Fibroblast of gingiva (primary cell): ENCODE data around the gene CYSTM1.

Source experiments
- DNase-seq: peaks from one replicate; pipeline ENCODE4 v3.0.0-alpha.2; 2011; ENCODE audit warnings: low read depth

CYSTM1 gene, protein sequence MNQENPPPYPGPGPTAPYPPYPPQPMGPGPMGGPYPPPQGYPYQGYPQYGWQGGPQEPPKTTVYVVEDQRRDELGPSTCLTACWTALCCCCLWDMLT

DNA sequence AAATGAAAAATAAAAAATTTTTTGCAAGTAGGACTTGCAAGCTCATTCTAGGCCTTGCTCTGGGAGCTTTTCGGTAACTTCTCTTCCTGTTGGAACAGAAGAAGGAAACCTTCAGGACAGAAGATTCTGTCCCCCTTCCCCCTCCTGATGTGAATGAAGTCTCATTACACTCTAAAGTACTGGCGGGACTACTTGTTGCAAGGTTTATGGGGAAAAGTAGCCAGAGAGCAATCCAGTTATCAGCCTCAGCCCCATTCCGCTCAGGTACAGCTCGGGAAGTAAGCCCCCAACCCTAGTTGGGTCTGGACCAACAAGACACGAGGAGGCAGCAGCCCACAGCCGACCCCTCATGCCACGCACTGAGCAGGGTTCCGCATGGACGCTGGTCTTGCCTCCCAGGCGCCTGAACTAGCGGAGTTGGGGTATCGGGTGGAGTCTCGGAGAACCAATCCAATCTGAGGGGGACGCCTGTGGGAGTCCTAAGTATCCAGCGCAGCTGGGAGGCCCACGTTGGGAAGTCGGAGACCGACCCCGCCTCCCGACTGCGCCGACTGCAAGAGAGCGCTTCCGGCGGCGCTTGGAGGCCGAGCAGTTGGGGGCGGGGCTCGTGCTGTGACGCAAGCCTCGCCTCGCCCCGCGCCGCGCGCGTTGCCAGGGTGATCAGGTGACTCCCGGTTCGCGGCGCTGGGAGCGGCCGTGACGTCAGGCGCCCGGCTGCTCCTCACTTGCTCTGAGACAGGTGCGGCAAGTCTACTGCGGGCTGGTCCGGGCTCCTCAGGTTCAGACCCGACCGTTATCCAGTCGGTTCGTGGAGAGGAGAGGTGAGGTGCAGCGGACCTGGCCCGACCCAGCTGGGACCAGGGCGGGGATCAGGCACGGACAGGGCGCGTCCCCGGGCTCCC is at the start of gene CYSTM1:
Gene CYSTM1, plus strand, starts transcription at position 724 of the 902 bp plus-strand sequence. CDS start 19,278 bp downstream, outside the sequence.
- DNase-seq: peak; percentile 94

DNA sequence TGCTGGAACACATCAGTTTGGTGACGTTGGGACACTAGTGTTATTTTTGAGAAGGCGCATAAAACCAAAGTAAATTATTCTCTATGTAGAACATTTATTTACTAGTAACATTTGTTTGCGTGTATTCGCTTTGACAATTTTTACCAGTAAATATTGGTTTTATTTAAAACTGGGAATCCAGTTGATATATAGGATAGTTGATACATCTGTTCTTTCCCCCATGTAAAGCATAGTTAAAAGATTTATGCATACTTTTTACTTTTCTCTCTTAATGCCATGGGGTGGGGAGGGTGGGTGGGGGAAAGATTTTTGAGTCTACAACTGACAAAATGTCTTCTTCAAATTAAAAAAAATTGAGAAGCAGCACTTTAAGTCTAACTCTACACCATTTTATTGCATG is 49.4 kb upstream of the CYSTM1 start, which contains the start of gene IGIP:
Gene IGIP, plus strand, starts transcription at position 301 of the 400 bp plus-strand sequence. CDS start 2,540 bp downstream, outside the sequence.
- no peak for DNase-seq

DNA sequence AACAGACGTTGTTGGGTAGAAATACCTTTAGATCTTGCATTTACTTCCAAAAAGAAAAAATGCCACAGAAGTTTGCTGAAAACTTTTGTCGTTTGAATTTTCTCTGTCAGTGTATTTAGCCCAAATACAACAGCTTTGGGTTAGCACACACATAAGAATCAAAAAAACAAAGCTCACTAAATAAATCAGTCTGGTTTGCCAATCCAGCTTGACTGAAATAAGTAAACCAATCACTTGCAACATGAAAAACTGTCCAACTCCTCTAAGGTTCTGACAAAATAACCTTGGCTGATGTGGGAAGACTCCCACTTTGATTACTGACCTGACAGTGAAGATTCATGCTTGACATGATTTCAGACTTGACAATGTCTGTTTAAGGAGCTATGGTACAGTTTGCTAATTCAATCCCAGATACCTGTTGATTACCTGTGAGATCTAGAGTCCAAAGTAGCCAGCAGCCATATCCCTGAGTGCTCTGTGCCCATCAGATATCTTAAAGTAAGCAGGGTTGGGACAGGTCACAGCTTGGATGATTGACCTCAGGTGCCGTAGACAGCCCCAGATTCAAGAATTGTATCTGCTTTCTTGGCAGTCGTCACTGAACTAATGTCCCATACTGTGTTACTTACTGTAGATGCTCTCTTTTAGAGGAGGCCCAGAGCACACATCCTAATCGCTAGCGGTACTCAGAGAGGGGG is 48.5 kb upstream of the CYSTM1 start:
- DNase-seq: no peak

DNA sequence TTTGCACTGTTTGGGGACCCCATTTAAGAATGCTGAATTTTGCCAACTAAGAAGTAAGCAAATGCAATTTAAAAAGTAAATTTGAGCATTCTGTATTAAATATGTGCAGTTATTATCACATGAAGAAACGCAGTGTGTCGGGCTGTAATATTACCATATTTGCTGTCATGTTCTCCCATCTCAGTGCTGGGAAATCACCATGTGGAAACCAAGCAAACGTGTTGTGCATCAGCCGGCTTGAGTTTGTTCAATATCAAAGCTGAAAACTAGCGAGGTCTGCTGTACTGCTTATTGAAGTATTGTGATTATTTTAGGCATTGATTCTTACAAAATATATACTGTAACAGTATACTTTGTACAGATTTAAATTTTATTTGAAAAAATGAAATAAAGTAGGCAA is 46.6 kb upstream of the CYSTM1 start:
- DNase-seq: no peak

DNA sequence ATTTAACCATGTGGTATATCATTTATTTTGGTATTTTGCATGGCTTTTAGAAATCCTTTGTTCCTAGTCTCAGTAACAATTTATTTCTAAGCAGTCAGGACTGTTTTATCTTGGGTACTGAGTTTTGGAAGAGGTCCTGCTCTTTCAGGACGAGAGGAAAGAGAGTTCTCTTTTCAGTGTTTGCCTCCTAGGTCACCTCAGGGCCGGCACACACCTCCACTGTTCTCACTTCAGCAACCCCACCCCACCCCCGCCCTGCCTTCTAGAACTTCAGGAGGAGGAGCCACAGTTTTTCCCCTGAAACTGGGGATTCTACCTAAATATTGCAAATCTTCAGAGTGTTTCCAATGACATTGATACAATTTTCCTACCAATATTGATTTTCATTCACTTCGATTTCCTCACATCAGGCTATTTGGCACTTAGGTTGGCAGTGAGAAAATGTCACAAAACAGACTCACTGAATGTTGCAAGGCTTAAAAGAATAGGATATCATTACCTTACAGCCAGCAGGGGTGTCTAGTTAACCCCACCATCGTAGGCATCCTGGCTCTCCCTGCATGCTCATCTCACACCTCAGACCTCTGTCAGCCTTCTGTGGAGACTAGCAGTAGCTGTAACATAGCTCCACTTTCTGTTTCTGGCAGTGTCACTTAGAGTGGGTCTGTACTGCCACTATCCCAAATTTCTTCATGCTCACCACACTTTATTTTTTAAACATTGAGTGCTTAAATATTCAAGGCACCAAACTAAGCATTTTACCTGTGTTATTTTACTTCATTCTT is 43.8 kb upstream of the CYSTM1 start:
- DNase-seq: no peak

DNA sequence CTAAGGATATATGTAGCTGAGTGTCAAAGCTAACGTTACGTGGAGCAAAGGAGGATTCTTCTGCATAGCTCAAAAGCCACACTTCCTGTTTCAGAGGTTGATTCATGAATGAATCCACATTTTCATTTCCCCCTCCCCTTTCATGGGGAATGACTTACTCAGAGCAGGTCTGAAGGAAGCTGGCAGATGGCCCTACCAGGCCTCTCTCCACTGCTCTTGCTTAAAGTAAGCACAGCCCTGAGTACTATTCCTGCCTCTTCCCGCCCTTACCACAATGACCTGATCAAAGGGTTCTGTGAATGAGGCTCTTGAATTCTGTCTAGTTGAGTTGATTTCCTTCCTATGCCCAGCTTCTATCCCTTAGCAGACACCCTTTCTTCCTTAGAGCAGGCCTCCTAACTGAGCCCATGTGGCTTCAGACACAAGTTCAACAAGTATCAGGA is 43.0 kb upstream of the CYSTM1 start:
- peak; percentile 73 for DNase-seq

DNA sequence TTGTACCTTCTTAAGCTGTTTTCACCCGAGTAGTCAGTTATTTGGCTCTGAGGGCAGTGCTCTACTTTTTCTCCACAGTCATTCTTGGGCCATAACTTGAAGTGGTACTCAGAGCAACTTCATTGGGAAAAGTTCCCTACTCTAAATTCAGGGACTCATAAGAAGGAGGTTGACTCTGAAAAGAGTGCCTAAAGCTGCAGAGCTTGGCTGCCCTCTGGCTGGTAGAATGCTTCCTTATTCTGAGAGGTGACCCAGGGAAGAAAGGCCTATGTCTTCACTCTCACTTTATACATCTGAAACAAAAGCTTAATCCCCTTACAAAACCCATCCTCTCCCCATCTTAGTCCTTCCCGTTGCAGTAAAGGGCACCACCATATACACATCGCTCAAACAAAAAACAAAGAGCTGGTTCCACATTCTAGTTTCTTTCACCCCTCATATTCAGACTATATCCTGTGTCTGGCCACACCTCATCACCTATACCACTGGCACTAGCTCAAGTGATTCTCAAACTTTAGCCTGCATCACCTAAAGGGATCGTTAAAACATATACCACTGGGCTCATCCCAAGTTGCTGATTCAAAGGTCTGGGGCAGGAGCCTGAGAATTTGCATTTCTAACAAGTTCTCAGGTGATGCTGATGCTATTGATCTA is 41.3 kb upstream of the CYSTM1 start:
- no peak for DNase-seq

DNA sequence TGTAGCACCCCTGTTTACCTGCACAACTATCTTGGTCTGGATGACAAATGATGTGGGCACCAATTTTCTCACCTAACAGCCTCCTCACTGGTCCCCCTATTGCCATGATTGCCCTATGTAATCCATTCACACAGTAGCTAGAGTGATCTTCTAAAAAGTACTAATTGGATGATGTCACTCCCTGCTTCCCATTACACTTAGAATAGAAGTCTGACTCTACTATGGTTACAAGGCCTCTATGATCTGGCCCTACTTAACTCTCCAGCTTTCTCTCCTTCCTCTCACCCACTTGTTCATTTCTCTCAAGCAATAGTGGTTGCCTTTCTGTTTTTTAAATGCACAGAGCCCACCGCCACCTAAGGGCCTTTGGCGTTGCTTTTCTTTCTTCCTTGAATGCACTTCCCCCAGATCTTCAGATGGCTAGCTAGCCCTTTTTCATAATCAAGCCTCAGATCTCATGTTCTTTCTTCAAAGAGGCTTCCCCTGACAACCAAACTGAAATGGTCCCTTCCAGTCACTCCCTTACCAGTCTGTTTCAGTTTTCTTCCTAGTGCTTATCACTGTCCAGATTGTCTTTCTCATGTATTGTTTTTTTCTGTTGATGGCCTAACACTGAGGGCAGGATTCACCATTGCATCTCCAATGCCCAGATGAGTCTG is 40.6 kb upstream of the CYSTM1 start:
- no peak for DNase-seq

DNA sequence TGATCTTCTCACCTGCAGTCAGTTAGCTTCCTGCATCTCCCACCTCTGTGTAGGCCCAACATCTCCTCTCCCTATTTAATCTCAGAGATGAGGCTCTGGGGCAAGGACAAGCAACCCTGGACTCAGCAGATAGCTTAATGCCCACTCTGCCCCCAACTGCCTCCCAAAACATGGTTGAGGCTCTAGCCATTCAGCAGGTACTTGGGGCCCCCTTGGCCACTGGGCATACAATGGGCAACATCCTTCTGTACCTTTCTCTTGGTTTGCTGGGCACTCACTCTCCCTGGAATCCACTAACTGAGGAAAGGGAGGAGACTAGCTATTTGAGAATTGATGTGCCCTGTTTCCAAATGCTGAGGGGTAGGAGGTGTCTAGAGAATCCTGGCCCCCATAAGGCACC is 39.9 kb upstream of the CYSTM1 start:
- DNase-seq: no peak

DNA sequence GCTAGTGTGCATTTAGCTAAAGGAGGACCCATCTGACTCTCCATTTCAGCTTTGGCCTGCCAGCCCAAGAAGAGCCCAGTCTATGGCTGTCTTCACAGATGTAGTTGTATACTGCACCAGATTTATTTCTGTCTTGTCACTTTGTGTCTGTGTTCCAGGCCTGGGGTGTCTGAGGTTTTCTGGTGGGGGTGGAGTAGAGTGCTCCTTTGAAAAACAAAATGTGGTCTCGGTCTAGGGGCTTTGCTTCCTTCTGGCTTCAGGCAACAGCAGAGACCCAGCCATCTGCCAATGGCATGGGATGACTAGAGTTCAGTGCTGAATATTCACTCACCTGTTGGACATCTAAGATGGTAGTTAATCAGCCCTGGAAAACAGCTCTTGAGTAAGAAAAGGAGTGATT is 38.4 kb upstream of the CYSTM1 start:
- no peak for DNase-seq

DNA sequence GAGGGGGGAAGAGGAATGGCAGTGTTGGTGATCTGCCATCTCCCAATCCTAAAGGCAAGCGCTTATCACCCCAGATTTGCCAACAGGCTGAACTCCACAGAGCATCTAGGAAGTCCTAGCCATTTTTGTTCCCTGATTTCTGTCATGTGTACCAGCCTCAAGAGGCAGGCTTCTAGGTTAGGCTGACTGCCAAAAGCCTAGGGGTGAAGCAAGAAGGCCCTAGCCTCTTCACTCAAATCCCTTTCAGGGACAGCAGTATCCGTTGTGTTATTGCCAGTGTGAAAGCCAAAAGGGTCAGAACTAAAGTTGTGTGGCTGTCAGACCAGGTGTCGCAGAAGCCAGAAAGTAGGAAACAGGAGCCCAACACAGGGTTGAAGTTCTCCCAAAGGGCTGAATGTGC is 34.6 kb upstream of the CYSTM1 start:
- peak; percentile 14 for DNase-seq

DNA sequence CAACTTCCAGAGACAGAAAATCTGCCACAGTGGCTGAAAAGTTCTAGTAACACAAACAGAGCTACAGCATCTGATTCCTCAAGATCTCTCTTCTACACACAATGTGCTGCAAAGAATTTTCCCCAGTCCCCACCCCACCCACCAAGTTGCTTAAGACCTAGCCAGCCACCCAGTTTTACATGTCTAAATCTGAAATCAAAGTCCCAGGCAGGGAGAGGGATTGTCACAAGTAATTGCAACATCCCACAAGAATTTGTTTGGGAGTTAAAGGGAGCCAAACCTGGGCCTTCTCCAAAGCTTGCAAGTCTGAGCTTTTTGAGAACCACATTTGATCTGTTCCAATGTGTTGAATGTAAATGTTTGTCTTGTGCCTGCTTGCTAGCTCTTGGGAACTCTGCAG is 33.7 kb upstream of the CYSTM1 start:
- peak; percentile 89 for DNase-seq

DNA sequence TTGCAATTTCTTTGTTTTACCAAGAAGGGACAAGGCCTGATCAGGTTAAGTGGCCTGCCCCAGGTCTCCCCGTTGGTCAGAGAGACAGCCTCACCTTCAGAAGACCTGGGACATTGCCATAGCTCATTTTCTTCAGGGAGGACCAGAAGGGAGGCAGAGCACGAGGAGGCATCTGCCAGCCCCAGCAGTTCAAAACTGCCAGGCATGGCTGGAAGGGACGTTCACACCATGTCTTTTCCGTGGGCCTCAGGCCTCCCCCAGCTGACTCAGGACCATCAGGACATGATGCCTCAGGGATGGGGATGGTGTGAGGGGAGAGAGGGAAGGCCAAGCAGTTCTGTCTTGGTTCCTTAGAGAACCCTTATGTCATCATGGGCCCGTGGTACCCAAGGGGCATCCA is 32.7 kb upstream of the CYSTM1 start:
- no peak for DNase-seq

DNA sequence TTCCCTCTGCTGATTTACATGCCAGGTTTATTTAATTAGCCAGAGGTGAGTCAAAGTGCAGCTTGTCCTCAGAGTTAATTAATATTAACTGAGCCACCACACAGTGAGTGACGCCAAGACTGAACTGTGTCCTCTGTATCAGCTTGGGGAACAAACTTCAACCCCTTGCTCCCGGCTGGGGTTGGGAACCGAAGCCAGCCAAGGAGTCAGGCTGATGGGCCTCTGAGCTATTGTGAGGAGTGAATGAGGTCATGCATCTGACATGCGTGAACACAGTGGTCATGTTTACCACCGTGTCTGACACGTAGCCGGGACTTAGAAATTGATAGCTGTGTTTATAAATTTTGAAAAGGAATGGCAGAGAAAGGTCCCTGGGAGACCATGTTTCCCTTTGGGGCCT is 32.1 kb upstream of the CYSTM1 start:
- DNase-seq: no peak

DNA sequence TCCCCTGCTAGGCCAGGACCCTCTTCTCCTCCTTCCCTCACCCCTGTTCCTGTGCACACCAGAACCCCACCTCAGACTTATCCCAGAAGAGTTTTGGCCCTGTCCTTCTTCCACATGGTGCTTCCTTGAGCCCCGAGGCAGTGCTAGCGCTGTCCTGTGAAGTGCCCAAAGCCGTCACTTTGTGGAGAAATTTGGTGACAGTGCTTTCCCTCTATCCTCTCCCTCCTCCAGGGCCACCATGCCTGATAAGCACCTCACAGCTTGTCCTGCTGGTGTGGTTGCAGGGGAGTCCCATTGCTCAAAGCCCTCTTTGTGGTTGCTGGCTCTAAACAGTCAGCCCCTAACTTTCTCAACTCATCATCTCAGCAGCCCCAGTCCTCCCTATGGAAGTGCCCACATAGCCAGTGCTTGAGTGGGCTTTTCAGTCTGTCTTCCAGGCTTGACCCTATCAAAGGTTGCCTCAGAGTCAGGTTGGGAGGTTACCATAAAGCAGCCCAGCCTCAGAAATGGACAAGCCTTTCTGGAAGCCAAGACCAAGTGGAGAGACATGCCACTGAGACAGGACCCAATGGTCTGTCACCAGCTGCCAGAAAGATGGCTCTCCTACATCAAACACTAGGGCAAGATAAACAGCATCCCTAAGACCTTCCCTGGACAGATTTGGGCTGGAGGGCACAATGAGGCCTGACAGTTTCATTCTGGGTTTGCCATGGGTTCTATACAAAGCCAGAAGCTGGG is 31.3 kb upstream of the CYSTM1 start:
- DNase-seq: no peak

DNA sequence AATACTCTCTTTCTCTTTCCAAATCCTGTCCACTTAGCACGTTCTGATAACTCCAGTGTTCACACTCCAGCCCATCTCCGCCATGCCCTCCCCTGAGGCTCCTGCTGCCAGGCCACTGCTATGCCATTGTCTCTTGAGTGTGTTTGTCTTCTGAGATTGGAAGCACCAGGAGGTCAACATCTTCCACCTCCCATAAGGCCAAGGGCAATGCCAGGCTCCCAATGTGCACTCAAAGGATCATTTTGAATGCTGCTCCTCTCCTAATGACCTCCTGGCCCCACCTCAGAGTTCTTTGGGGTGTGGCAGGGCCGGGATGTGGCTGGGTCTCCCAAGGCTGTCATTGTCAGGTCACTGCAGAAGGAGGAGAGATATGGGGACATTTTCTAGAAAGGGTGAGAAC is 29.7 kb upstream of the CYSTM1 start:
- DNase-seq: no peak

DNA sequence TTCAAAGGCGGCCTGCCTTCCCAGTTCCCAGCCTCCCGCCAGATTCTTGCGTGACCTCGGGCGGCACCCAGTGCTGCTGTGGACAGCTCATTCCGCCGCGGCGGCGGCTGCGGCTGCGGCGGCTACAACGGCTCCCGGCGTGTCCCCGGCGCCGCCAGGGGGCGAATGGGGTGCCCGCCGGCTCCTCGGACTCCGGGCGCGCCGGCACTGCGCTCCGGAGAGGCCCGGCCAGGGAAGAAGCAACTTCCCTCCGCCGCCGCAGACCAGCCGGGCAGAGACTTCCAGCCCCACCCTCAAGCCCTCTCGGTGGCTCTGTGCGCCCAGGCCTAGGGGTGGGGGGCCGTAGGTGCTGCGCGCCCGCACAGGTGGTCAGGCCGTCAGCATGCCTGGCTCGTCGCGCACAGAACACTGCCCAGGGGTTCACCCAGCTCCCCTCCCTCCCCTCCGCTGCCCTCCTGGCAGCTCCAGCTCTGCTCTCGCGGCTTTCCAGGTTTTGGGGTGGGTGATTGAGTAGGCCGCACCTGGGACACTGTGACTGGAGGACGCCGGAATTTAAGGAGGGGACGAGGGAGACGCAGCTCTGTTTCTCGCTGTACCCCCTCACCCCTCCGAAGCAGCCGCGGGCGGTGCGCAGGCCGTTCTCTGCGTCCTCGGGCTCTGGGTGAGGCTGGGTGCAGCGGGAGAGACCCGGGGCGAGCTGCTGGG is 29.0 kb upstream of the CYSTM1 start:
- peak; percentile 66 for DNase-seq

DNA sequence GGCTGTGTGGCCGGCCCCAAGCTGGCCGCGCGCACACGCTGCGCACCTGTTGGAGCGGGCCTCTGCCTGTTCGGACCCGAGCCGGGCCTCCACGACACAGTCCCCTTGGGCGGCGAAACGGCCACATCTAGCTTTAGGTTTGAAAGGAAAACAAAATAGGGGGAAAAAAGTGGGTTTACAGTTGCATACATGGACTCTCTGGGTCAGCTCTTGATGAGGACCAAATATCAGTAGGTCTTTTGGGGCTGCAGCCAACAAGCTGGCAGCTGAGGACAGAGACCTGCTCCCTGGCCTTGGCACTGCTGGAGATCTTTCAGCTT is 28.5 kb upstream of the CYSTM1 start:
- no peak for DNase-seq

DNA sequence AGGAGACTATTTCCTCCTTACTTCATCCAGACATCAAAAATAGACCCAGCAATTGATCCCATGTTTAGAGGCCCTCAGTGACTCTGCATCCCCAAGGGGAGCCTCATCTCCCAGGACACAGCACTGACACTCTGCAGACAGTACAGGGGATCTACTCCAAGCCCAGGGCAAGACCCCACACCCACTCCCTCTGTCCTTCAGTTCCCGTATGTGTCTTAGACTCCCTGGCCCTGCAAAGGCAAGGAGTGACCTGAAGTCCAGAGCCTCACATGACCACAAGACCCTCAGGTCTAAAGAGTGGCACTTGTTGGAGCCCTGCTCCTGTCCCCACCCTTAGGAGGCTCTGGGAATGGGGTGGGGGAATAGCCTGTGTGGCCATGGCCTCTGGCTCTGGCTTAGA is 27.5 kb upstream of the CYSTM1 start:
- DNase-seq: no peak

DNA sequence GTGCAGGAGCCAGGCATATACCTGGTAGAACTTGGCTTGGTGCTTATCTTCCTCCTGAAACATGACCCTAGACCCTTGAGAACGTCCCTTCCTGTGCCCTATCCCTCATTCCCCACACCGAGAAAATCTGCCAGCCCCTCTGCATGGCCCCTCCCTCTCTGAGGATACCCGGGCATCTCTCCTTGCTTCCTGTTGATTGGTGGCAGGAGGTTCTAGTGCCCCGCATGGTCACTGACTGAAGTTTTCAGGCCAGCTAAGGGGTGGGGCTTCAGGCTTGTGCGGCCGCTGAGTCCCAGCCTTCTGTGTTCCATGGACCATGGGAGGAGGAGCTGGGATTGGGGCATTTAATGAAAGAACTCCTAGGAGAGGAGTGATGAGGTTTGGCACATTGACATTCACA is 26.5 kb upstream of the CYSTM1 start:
- no peak for DNase-seq
